Measurements from ENCODE around the gene KSR1.

DNA sequence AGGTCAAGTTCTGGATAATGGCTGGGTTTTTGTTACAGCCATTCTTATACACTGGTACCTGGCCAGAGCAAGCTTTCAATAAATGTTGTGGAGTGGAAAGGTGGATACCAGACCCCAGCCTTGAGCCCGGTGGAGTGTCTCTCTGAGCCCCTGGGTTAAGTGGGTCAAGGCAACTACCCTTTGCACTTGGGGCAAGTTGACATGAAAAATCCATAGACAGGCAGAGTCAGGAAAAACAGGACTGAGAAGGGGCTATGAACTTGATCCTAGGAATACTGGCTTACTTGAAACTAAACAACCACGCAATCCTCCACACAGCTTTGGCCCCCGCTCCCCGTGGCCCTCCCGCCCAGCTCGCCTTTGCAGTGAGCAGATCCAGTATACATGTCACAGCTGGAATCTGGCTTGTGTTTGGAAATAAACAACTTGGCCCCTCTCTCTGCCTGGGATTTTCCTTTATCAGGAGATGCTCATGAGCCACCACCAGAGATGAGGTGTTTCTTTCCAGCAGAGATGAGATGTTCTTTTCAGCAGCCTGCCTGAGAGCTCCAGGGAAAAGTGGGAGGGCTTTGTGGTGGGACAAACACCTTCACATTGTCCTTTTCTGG lies 65.9 kb downstream of the KSR1 start:
- TF ChIP-seq, protein P1, sequence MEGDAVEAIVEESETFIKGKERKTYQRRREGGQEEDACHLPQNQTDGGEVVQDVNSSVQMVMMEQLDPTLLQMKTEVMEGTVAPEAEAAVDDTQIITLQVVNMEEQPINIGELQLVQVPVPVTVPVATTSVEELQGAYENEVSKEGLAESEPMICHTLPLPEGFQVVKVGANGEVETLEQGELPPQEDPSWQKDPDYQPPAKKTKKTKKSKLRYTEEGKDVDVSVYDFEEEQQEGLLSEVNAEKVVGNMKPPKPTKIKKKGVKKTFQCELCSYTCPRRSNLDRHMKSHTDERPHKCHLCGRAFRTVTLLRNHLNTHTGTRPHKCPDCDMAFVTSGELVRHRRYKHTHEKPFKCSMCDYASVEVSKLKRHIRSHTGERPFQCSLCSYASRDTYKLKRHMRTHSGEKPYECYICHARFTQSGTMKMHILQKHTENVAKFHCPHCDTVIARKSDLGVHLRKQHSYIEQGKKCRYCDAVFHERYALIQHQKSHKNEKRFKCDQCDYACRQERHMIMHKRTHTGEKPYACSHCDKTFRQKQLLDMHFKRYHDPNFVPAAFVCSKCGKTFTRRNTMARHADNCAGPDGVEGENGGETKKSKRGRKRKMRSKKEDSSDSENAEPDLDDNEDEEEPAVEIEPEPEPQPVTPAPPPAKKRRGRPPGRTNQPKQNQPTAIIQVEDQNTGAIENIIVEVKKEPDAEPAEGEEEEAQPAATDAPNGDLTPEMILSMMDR (IDR thresholded peaks at IDR 0.05): no peak
- no peak for TF ChIP-seq POLR2A (IDR thresholded peaks at IDR 0.05)
